ENCODE measurements around the gene PRRG2.

Gene PRRG2

DNA sequence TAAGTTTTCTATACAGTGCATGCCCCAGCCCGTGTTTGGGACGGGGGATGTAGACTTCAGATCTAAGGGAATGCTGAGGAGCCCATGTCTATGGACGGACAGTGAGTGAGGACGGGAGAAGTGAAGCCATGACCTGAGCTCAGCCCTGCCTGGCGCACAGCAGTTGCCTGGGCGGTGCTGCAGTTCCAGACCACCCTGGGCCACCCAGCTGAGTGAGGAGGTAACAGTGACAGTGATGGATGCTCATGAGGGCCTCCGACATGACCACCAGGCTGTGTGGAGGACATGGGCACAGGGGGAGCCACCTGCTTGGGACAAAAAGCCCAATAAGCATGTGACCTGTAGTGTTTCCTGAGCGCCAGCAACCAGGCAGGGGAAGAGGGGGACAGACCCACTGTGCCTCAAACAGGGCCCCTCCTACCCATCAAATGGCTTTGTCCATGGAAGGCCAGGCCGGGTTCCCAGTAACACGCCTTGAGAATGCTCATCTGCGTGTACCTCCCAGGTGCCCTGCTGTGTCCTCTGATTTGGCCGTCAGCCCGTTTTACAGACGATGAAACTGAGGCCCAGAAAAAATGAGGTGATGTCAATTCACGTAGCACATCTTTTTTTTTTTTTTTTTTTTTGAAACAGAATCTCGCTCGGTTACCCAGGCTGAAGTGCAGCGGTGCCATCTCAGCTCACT, 23.3 kb upstream of the PRRG2 start:
- no peak for DNase-seq (ENCODE audit: low read depth in 2 of 2)

DNA sequence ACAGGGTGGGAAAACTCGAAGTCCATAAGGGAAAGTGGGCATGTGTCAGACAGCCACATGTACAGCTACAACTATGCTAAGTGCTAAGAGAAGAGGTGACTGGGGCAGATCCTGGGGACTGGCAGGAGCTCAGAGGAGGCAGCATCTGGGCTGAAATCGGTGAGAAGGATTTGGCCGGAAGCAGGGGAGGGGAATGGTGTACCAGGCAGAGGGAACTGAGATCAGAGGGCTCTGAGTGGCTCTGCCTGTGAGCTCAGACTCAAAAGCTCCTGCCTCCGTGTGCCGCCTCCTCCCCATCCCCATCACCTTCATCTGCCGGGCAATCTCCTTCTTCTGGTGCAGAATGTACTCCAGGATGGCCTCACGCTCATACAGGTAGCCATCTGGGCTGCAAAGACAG, 22.5 kb upstream of the PRRG2 start:
- DNase-seq (ENCODE audit: low read depth in 2 of 2), result no peak

- no peak for DNase-seq (ENCODE audit: low read depth in 2 of 2)
These were observed 21.7 kb upstream of the PRRG2 start for GRCh38 chr19:49559443-49559842.

- no peak for DNase-seq (ENCODE audit: low read depth in 2 of 2)
These were observed 21.2 kb upstream of the PRRG2 start for GRCh38 chr19:49559928-49560327.

DNA sequence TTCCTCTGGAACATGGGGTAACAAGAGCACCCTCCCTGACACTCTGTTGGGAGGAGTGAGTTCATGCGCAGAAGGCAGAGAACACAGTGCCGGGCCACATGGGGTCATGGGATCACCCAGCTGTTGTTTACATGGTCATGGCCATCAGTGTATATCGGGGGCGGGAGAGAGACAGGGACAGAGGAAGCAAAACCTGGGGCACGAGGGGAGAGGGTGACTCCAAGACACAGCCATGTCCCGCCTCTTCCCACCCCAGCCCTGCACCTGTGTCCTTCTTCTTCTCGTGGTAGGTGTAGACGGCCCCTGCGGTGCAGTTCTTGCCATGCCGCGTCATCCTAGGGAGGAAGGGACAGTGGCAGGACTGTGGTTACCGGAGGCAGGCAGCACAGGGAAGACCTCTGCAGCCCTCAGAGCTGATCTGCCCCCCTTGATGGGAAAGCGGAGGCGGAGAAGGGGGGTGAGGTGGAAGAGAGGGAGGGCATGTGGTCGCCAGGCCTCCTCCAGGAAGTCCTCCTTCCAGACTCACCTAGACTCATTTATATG, 20.7 kb upstream of the PRRG2 start:
- DNase-seq (ENCODE audit: low read depth in 2 of 2), result no peak

GRCh38 chr19:49564616-49565045, 16.5 kb upstream of the PRRG2 start:
- no peak for DNase-seq (ENCODE audit: low read depth in 2 of 2)

- no peak for DNase-seq (ENCODE audit: low read depth in 2 of 2)
These were observed 15.9 kb upstream of the PRRG2 start for GRCh38 chr19:49565261-49565660.

DNA sequence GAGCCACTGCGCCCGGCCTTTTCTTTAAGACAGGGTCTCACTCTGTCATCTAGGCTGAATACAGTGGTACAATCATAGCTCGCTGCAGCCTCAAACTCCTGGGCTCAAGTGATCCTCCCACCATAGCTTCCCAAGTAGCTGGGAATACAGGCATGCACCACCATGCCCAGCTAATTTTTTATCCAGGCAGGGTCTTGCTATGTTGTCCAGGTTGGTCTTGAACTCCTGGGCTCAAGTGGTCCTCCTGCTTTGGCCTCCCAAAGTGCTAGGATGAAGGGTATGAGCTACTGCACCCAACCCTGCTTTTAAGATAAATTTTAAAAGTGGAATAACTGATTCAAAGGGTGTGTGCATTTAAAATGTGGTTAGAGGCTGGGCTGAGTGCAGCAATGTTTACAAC, 14.8 kb upstream of the PRRG2 start:
- DNase-seq (ENCODE audit: low read depth in 2 of 2), result no peak

GRCh38 chr19:49567861-49568441, 13.2 kb upstream of the PRRG2 start:
- DNase-seq (ENCODE audit: low read depth in 2 of 2), result no peak

- peak in 1 of 2 donors; percentile 62 for DNase-seq (ENCODE audit: low read depth in 2 of 2)
These were observed 10.8 kb upstream of the PRRG2 start for GRCh38 chr19:49570138-49570856.

GRCh38 chr19:49570997-49571676, 10.0 kb upstream of the PRRG2 start:
- no peak for DNase-seq (ENCODE audit: low read depth in 2 of 2)

- no peak for DNase-seq (ENCODE audit: low read depth in 2 of 2)
These were observed 8.1 kb upstream of the PRRG2 start for GRCh38 chr19:49573009-49573408.

GRCh38 chr19:49573425-49573824, 7.7 kb upstream of the PRRG2 start:
- DNase-seq (ENCODE audit: low read depth in 2 of 2), result no peak

DNA sequence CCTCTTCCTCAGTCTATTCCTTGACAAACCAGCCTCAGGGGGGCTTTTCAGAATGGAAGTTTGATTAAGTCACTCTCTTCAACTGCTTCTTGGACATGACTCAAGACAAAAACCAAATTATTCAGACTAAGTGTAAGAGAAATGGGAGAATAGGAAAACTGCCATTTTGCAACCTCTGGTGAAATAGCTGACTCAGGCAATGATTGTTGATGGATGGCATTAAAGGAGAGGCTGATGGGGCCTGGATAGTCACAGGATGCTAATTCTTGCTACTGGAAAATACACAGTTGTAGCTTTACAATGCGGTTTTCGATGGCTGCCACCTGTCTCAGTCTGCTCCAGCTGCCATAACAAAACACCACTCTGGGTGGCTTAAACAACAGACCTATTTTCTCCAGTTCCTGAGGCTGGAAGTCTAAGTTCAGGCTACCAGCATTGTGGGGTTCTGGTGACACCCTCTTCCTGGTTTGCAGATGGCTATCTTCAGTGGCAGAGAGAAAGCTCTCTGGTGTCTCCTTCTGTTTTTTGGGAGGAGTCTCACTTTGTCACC, 6.8 kb upstream of the PRRG2 start:
- DNase-seq (ENCODE audit: low read depth in 2 of 2), result no peak

DNA sequence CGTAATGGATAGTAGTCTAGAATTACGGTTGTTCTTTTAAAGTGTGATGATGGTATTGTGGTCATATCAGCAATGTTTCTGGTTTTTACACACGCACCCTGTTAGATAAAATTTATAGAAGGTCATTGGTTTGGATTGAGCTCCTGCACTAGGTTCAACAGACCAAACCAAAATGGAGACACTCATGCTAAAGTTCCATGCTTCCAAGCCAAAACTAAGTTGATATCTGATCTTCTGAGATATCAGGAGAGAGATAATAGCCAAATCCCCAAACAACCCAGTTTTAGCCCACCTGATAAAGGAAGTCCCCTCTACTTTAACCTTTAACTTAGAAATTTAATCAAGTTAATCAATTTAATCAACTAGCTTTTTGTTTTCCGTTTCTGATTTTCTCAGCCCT, 1.9 kb upstream of the PRRG2 start:
- no peak for DNase-seq (ENCODE audit: low read depth in 2 of 2)

DNA sequence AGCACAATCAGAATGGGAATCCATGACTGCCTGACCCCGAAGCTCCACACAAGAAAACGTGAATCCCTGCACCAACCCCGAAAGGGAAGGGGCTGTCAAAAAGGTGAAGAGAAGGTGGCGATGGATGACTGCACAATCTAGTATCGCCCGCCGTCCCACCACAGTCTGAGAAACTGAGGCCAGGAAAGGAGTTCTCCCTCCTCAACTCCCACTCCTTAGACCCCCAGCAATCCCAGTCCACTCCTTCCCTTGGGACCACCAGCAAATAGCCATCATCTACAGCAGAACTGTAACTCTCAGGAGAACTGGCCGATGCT, 1.2 kb upstream of the PRRG2 start:
- DNase-seq (ENCODE audit: low read depth in 2 of 2), result no peak

- DNase-seq (ENCODE audit: low read depth in 2 of 2), result peak; percentile 90 to 92
These were observed 681 bp upstream of the PRRG2 start, which contains the start of gene NOSIP for GRCh38 chr19:49580264-49581006. NOSIP (minus strand) TSS chr19:49580556; CDS start chr19:49560691, 19,865 bp downstream.

- DNase-seq (ENCODE audit: low read depth in 2 of 2), result no peak
These were observed 2.1 kb downstream of the PRRG2 start for GRCh38 chr19:49583239-49583638.

GRCh38 chr19:49585023-49585422, 3.9 kb downstream of the PRRG2 start:
- DNase-seq (ENCODE audit: low read depth in 2 of 2), result no peak

- no peak for DNase-seq (ENCODE audit: low read depth in 2 of 2)
These were observed 6.1 kb downstream of the PRRG2 start for GRCh38 chr19:49587227-49587626.

All from stimulated activated CD4-positive, alpha-beta T cell treated with anti-CD3 and anti-CD28 coated beads, Interleukin-1b, Interleukin-23, amount 100 ng/mL, for 4 hours (primary cell).